Muscle layer of duodenum (tissue), 2 donors: Measurements from ENCODE around the gene CHRND.

Experiments used
- H3K27ac ChIP-seq: one replicate; pipeline ENCODE4 v1.7.0; 2013; ENCODE audit warnings: mild to moderate bottlenecking, low read length
- H3K27me3 ChIP-seq: one replicate; pipeline ENCODE4 v1.7.0; 2013; ENCODE audit warnings: low read depth, mild to moderate bottlenecking, control low read depth, low read length
- H3K36me3 ChIP-seq, 2 donors: one replicate each; pipeline ENCODE4 v1.7.0; 2013; ENCODE audit warnings: low read length in 2 of 2, control low read depth in 1 of 2, mild to moderate bottlenecking in 1 of 2; ENCODE audit not compliant: insufficient read depth in 2 of 2, control insufficient read depth in 1 of 2
- H3K4me1 ChIP-seq, 2 donors: one replicate each; pipeline ENCODE4 v1.7.0; 2013; ENCODE audit warnings: low read length in 2 of 2, mild to moderate bottlenecking in 2 of 2, control low read depth in 1 of 2, moderate library complexity in 1 of 2; ENCODE audit not compliant: insufficient read depth in 2 of 2, control insufficient read depth in 1 of 2
- H3K4me3 ChIP-seq, 2 donors: one replicate each; pipeline ENCODE4 v1.7.0; 2013; ENCODE audit warnings: low read length in 2 of 2, low read depth in 1 of 2, mild to moderate bottlenecking in 1 of 2
- H3K9me3 ChIP-seq, 2 donors: one replicate each; pipeline ENCODE4 v1.7.0; 2013; ENCODE audit warnings: low read length in 2 of 2, control low read depth in 1 of 2, mild to moderate bottlenecking in 1 of 2; ENCODE audit not compliant: control insufficient read depth in 1 of 2
- donor health status: healthy.

Gene CHRND

DNA sequence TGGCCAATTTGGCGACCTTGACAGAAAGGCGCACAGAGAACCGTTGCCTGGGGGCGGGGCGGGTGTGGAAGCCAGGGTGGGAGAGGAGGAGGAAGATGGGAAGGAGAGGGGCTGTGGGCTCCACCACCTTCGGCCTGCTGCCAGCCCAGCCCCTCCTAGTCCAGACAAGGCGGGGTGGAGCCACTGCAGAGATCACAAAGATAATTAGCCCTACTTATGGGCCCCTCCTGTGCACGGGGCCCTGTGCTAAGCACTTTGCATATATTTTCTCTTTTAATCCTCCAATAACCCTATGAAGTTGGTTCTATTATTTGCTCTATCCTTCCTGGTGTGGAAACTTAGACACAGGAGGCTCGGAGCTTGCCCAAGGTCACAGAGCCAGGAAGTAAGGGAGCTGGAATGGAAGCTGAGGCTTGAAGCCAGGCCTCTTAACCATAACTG lies 24.6 kb upstream of the CHRND start:
- Histone ChIP-seq H3K9me3 (no peaks in the 10 kb centered on the region), H3K27me3 (peaks cover 21% of the 10 kb centered on the region), H3K4me1 (peaks cover 0 to 9% of the 10 kb centered on the region in 2 donors), H3K4me3 (no peak overlapping the region), H3K36me3 (no peaks in the 10 kb centered on the region), H3K27ac (no peak overlapping the region)

DNA sequence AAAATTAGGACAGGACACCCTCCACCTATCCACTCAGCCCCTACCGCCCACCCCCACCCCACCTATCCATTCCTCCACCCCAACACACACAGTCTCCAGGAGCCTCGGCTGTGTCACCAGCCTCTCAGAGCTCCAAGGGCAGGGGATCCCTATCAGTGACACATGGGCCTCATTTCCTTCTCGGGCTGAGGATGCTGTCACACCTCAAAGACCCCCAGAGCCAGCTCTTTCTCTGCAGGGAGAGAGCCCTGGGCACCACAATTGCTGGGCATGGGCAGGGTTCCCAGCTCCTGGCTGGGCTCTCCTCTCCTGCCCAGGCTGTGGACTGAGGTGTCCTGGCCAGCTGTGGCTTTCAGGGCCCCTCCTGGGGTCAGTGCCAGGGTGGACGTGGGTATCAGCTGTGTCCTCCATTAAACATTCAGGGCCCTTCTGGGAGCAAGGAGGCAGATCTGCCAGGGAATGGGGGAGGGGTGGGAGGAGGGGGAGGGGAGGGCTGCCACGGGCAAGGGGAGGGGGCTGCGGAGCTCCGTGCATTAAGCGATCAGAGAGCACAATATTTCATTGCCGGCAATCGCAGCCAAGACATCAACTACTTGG lies 24.1 kb upstream of the CHRND start:
- H3K27me3 ChIP-seq = peaks cover 21% of the 10 kb centered on the region

DNA sequence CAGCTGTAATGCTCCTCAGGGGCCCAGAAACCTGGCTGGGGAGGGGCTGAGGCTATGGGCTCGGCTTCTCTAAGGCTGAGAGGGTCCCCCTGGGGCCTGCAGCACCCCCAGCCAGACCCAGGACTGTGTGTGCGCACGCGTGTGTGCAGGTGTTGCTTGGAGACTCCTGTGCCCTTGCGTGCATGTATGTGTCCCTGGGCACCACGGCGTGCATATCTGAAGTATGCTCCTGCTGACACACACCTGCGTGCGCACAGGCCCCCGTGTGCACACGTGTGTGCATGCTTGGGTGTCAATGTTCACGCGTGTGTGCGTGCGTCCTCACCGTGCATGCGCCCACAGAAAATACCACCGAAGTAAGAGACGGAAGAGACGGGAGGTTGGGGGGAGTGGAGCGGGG lies 23.4 kb upstream of the CHRND start:
- peaks cover 21% of the 10 kb centered on the region for H3K27me3 ChIP-seq
- H3K36me3 ChIP-seq = no peaks in the 10 kb centered on the region
- no peak overlapping the region for H3K4me3 ChIP-seq
- peaks cover 0 to 9% of the 10 kb centered on the region in 2 donors for H3K4me1 ChIP-seq
- no peak overlapping the region for H3K27ac ChIP-seq
- no peaks in the 10 kb centered on the region for H3K9me3 ChIP-seq

More for the DNA sequence above, 24.1 kb upstream of the CHRND start:
- H3K4me3 ChIP-seq = no peak overlapping the region
- no peak overlapping the region for H3K27ac ChIP-seq
- peaks cover 0 to 9% of the 10 kb centered on the region in 2 donors for H3K4me1 ChIP-seq
- no peaks in the 10 kb centered on the region for H3K36me3 ChIP-seq
- H3K9me3 ChIP-seq = no peaks in the 10 kb centered on the region

DNA sequence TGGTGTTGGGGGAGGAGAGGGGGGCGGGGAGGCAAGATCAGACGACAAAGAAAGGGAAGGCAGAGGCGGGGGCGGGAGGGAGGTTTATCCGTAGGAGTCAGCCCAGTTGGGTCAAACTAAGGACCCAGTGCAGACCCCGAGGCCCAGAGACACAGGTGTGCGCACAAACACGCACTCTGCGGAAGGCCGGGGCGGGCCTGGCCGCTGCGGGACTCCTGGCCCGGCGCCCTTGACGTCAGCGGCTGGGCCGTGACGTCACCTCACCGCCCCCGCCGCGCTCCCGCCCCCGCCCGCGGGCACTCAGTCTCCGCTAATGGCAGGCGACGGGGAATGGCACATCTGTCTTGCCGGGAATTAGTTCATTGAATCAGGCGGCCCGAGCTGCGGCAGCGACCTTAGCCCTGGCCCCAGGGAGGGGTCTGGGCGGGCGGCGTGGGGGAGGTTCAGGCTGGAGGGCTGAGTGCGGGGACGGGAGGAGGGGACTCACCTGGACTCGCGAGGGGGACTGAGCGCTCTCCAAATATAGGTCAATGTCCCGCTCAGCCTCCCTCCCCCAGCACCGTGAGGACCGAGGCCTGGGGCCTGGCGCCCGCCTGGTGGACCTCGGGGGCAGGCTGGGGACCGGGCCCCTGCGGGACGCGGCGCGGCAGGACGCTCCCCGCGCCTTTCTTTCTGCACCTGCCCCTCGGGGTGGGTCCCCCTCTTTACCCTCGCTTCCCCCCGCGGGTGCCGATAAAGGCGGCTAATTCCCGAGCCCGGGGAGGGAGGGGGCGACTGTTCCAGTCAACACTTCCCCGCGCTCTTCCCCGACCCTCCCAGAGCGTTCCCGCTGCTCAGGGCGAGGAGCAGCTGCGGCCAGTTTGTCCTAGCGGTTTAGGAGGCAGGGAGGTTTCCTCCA lies 22.8 kb upstream of the CHRND start:
- H3K4me1 ChIP-seq = peaks cover 0 to 9% of the 10 kb centered on the region in 2 donors
- no peaks in the 10 kb centered on the region for H3K9me3 ChIP-seq
- H3K27ac ChIP-seq = no peak overlapping the region
- peaks cover 21% of the 10 kb centered on the region for H3K27me3 ChIP-seq
- H3K4me3 ChIP-seq = peak overlapping the region in 1 of 2 donors; percentile 63
- H3K36me3 ChIP-seq = no peaks in the 10 kb centered on the region

DNA sequence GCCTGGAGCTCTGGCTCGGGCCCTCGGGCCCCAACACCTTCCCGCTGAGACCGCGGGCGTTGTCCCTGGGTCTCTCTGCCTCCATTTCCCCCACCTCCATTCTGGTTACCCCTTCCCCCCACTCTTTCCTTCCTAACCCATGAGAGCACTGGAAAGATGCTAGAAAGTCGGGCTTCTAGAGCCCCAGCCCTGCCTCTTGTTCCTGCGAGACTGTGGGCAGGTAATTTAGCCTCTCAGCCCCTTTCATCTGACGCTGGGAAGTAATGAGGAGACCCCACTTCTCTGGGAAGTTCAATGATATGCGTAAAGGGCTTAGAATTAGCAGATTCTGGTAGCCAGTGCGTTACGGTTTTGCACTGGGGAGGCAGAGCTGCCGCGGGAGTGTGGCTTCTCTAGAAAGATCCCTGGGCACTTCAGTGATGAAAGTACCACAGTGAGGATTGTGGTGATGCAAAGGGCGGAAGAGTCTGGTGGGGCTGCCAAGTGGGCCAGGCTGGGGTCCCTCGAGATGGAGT lies 22.1 kb upstream of the CHRND start:
- no peak overlapping the region for H3K27ac ChIP-seq
- no peaks in the 10 kb centered on the region for H3K36me3 ChIP-seq
- peaks cover 0 to 9% of the 10 kb centered on the region in 2 donors for H3K4me1 ChIP-seq
- H3K9me3 ChIP-seq = no peaks in the 10 kb centered on the region
- peaks cover 21% of the 10 kb centered on the region for H3K27me3 ChIP-seq
- H3K4me3 ChIP-seq = peak overlapping the region in 1 of 2 donors; percentile 63

DNA sequence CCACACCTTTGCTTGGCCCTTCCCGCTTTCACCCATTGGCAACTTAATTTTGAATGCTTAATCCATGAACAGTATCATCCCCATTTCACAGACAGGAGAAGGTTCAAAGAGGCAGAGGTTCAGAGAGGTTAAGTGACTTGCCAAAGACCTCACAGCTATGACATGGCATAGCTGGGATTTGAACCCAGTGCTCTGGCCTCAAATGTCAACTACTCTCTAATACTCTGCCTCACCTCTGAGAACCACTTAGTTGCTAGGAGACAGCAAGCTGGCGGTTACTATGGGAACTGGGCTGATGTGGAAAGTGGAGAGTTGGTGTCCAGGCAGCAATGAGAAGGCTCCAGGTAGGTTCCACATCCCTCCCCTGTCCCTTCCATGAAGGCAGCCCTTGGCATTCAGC lies 21.5 kb upstream of the CHRND start:
- H3K27me3 ChIP-seq = peaks cover 21% of the 10 kb centered on the region
- no peak overlapping the region for H3K27ac ChIP-seq
- H3K4me1 ChIP-seq = peaks cover 0 to 9% of the 10 kb centered on the region in 2 donors
- no peaks in the 10 kb centered on the region for H3K9me3 ChIP-seq
- no peak overlapping the region for H3K4me3 ChIP-seq
- no peaks in the 10 kb centered on the region for H3K36me3 ChIP-seq

DNA sequence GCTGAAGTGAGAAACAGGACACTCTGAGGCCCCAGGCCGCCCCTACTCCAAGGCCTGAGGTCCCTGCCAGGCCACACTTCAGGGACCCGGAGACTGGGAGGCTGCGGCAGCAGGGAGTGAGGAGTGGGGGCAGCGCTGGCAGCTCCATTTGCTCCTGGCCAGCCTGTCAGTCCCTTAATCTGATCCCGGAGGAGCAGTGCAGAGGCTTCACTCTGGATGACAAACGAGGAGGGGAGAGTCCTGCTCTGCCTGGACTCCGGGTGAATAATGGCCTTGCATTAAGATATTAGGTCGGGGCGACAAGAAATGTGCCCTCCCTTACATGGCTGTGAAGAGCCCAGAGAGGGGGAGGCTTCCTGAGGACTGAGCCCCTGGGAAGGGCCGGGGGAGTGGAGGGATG lies 20.1 kb upstream of the CHRND start:
- H3K27me3 ChIP-seq = peaks cover 21% of the 10 kb centered on the region
- no peaks in the 10 kb centered on the region for H3K9me3 ChIP-seq

DNA sequence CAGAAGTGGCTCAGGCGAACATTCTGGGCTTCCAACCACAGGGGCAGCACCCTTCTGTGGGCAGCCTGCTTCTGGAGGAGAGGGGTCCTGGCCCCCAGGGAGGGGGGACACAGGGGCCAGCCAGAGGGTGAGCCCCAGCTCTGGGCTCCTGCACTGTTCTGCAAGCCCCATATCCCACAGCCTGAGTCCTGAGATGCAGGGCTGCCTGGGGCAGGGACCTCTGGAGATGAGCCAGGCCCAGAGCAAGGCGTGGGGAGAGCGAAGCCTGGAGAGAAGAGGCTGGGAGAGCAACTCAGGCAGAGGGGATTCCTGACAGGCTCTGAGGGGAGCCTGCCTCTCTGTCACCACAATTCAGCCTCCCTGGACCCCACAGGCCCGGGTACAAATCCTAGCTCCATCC lies 19.3 kb upstream of the CHRND start:
- peaks cover 0 to 9% of the 10 kb centered on the region in 2 donors for H3K4me1 ChIP-seq
- no peak overlapping the region for H3K27ac ChIP-seq
- H3K36me3 ChIP-seq = no peaks in the 10 kb centered on the region
- H3K27me3 ChIP-seq = peaks cover 21% of the 10 kb centered on the region
- H3K4me3 ChIP-seq = no peak overlapping the region
- H3K9me3 ChIP-seq = no peaks in the 10 kb centered on the region

More for the DNA sequence above, 20.1 kb upstream of the CHRND start:
- peaks cover 0 to 9% of the 10 kb centered on the region in 2 donors for H3K4me1 ChIP-seq
- no peak overlapping the region for H3K27ac ChIP-seq
- H3K4me3 ChIP-seq = no peak overlapping the region
- no peaks in the 10 kb centered on the region for H3K36me3 ChIP-seq

DNA sequence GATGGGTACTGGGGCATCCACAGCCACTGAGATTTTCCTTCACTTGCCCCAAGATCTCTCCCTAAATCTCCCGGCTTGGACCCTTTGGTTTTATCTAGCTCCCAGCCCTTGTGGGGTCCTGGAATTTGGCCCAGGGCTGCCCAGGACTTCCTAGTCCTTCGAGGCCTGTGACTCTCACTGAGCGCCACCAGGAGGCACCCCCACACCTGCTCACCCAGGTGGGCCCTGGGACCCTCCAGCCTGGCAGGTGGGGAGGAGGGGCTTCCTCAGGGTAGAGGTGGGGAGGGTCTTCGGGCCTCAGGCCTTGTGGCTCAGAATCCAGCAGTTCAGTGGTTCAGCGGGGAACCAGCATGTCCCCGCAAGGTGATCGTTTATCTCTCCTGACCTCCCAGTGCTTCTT lies 17.7 kb upstream of the CHRND start:
- no peak overlapping the region for H3K4me3 ChIP-seq
- no peaks in the 10 kb centered on the region for H3K4me1 ChIP-seq
- peaks cover 20% of the 10 kb centered on the region for H3K27me3 ChIP-seq
- no peaks in the 10 kb centered on the region for H3K36me3 ChIP-seq
- H3K27ac ChIP-seq = no peak overlapping the region
- H3K9me3 ChIP-seq = no peaks in the 10 kb centered on the region

DNA sequence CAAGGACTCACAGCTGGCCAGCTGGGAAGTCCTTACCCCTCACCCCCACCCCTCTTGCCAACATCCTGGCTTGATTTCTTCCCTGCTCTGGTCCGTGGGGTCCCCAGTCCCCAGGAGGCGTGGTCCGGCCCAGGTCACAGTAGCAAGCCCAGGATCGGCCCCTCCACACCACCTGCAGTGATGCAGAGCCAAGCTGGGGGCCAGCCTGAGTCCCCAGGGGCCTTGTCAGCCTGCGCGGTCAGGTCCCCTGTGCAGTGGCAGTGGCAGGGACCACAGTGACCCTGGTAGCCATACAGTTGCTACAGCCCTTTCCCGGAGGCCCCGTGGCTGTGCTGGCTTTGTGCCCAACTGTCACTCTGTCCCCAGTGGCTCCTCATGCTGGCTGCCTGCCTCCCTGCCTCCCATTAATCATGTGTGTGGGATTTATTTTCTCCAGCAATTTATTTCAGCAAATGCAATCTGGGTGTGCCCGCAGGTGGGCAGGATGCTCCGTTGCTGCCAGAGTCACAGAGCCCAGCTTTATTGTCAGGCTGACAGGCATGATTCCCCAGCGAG lies 14.5 kb upstream of the CHRND start:
- Histone ChIP-seq H3K9me3 (no peaks in the 10 kb centered on the region), H3K27ac (no peak overlapping the region), H3K4me3 (no peak overlapping the region), H3K36me3 (no peaks in the 10 kb centered on the region), H3K4me1 (no peaks in the 10 kb centered on the region), H3K27me3 (no peaks in the 10 kb centered on the region)

DNA sequence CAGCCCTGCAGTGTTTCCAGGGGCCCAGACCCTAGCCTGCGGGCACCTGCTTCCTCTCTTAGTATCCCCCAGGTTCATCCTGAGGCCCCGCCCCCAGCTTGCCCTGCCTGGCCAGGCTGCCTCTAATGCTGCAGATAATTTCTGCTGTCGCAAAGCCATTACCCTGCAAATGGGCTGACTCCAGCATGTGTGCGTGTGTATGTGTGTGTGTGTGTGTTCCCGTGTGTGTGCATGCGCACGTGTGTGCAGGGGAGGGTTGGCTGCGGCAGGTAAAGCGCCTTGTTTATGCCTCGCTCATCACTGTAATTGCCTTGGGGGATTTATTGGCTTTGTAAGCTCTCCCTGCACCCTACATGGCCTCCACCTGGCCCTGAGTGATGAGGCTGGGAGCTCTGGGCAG lies 13.4 kb upstream of the CHRND start:
- no peaks in the 10 kb centered on the region for H3K9me3 ChIP-seq
- no peak overlapping the region for H3K4me3 ChIP-seq
- H3K27me3 ChIP-seq = no peaks in the 10 kb centered on the region
- H3K27ac ChIP-seq = no peak overlapping the region
- H3K4me1 ChIP-seq = no peaks in the 10 kb centered on the region
- no peaks in the 10 kb centered on the region for H3K36me3 ChIP-seq
